OCI-LY1 (cell line): ENCODE measurements around the gene SHE.

ENCODE experiments used
- H2AFZ ChIP-seq: fragments of 200-600 bp; sonication (generic), shearing (Covaris generic); 2 replicates; pipeline ENCODE4 v1.6.0; 2014; ENCODE audit warnings: antibody characterized with exemption, mild to moderate bottlenecking, low read length
- H3F3A ChIP-seq: fragments of 200-600 bp; sonication (generic), shearing (Covaris generic); 2 replicates; pipeline ENCODE4 v1.6.0; 2014; ENCODE audit warnings: mild to moderate bottlenecking, antibody characterized with exemption, low read length, moderate library complexity; ENCODE audit not compliant: insufficient read depth
- H3K27ac ChIP-seq: fragments of 200-600 bp; sonication (generic); 2 replicates; pipeline ENCODE4 v1.5.1; 2014; ENCODE audit warnings: low read length, mixed run types, mild to moderate bottlenecking, low read depth; ENCODE audit not compliant: poor library complexity, severe bottlenecking
- H3K27me3 ChIP-seq: fragments of 200-600 bp; sonication (generic); 2 replicates; pipeline ENCODE4 v1.6.0; 2014; ENCODE audit warnings: antibody characterized with exemption, mild to moderate bottlenecking, low read length, moderate library complexity; ENCODE audit not compliant: insufficient read depth
- H3K36me3 ChIP-seq: fragments of 200-600 bp; sonication (generic); 2 replicates; pipeline ENCODE4 v1.6.1; 2014; ENCODE audit warnings: mild to moderate bottlenecking, antibody characterized with exemption, low read length, moderate library complexity, mixed read lengths; ENCODE audit not compliant: insufficient read depth
- H3K4me1 ChIP-seq: fragments of 200-600 bp; sonication (generic); 2 replicates; pipeline ENCODE4 v1.5.1; 2014; ENCODE audit warnings: mild to moderate bottlenecking, low read length, moderate library complexity; ENCODE audit not compliant: insufficient read depth, severe bottlenecking
- H3K4me2 ChIP-seq: fragments of 200-600 bp; sonication (generic), shearing (Covaris generic); 2 replicates; pipeline ENCODE4 v1.6.1; 2014; ENCODE audit warnings: low read length
- H3K4me3 ChIP-seq: fragments of 200-600 bp; sonication (generic); 2 replicates; pipeline ENCODE4 v1.5.1; 2014; ENCODE audit warnings: low read length, low read depth, mild to moderate bottlenecking, mixed read lengths; ENCODE audit not compliant: poor library complexity, severe bottlenecking
- H3K79me2 ChIP-seq: fragments of 200-600 bp; shearing (Covaris generic); 2 replicates; pipeline ENCODE4 v1.6.1; 2016; ENCODE audit warnings: mixed run types, low read length, mixed read lengths; ENCODE audit not compliant: insufficient read depth
- H3K9ac ChIP-seq: fragments of 200-600 bp; sonication (generic), shearing (Covaris generic); 2 replicates; pipeline ENCODE4 v1.6.1; 2014; ENCODE audit warnings: mild to moderate bottlenecking, low read length, mixed read lengths
- H3K9me2 ChIP-seq: fragments of 200-600 bp; sonication (generic), shearing (Covaris generic); 2 replicates; pipeline ENCODE4 v1.6.1; 2014; ENCODE audit warnings: low read depth, mild to moderate bottlenecking, low read length, mixed read lengths
- H3K9me3 ChIP-seq: fragments of 200-600 bp; shearing (Covaris generic); 2 replicates; pipeline ENCODE4 v1.6.1; 2014; ENCODE audit warnings: low read length, mixed read lengths
- H4K20me1 ChIP-seq: fragments of 200-600 bp; sonication (generic), shearing (Covaris generic); 2 replicates; pipeline ENCODE4 v1.6.0; 2016; ENCODE audit warnings: mild to moderate bottlenecking, low read length; ENCODE audit not compliant: insufficient read depth
- EZH2 ChIP-seq: fragments of 200-600 bp; sonication (generic), shearing (Covaris generic); IDR thresholded peaks from 2 replicates; pipeline ENCODE4 v1.8.0; 2017; ENCODE audit warnings: borderline replicate concordance, mixed run types, mild to moderate bottlenecking, antibody characterized with exemption, low read length, moderate library complexity, mixed read lengths
- TF ChIP-seq, protein P1 (sequence below): fragments of 200-600 bp; sonication (generic), shearing (Covaris generic); IDR thresholded peaks from 2 replicates; pipeline ENCODE4 v1.5.1; 2017; ENCODE audit warnings: mild to moderate bottlenecking, antibody characterized with exemption, low read length, moderate library complexity, mixed read lengths

SHE gene

DNA sequence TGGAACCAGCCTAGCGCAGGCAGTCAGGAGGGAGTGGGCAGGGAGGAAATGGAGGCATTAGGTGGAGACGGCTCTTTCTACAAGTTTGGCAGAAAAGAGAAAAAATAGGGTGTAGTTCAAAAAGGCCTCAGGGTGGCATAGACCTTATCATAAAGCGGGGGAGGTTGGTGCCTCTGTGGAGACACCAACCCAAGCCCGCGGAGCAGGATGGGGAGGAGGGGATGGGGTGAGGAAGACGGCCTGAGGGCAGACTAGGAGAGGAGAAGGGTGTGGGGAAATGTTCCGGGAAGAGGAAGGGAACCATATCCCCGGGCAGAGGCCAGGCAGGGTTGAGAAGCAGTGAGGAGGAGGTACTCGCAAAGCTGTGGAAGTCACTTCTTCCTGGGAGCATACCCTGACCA lies 17.4 kb upstream of the SHE start:
- Histone ChIP-seq H3K4me3 (no peak overlapping the region), H3K4me2 (no peak overlapping the region), H3K27me3 (no peaks in the 10 kb centered on the region), H3K9me3 (no peaks in the 10 kb centered on the region), H4K20me1 (no peaks in the 10 kb centered on the region), H3K79me2 (no peaks in the 10 kb centered on the region), H2AFZ (no peak overlapping the region), H3K36me3 (no peaks in the 10 kb centered on the region), H3F3A (no peaks in the 10 kb centered on the region), H3K4me1 (no peaks in the 10 kb centered on the region), H3K9me2 (no peaks in the 10 kb centered on the region), H3K27ac (no peak overlapping the region), H3K9ac (no peak overlapping the region)
- TF ChIP-seq EZH2: no peak
- TF ChIP-seq, protein P1, sequence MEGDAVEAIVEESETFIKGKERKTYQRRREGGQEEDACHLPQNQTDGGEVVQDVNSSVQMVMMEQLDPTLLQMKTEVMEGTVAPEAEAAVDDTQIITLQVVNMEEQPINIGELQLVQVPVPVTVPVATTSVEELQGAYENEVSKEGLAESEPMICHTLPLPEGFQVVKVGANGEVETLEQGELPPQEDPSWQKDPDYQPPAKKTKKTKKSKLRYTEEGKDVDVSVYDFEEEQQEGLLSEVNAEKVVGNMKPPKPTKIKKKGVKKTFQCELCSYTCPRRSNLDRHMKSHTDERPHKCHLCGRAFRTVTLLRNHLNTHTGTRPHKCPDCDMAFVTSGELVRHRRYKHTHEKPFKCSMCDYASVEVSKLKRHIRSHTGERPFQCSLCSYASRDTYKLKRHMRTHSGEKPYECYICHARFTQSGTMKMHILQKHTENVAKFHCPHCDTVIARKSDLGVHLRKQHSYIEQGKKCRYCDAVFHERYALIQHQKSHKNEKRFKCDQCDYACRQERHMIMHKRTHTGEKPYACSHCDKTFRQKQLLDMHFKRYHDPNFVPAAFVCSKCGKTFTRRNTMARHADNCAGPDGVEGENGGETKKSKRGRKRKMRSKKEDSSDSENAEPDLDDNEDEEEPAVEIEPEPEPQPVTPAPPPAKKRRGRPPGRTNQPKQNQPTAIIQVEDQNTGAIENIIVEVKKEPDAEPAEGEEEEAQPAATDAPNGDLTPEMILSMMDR: no peak

DNA sequence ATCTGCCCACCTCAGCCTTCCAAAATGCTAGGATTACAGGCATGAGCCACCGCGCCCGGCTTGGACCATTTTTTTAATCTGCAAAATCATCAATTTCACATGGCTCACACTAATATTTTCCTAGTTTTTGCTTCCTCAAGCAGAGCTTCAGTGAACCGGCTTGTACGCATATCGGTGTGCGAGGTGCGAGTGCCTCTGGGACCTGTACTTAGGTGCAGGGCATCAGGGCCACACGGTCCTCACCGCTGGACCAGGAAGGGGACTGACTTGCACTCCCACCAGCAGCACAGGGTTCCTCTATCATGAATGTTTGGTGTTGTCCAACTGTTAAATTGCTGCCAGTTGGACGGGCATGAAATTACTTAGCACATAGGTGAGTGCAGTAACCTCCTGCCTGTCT lies 15.4 kb upstream of the SHE start:
- Histone ChIP-seq H3K9me3 (no peaks in the 10 kb centered on the region), H3K27ac (no peak overlapping the region), H3K27me3 (no peaks in the 10 kb centered on the region), H3K4me1 (no peaks in the 10 kb centered on the region), H3K9ac (no peak overlapping the region), H3K36me3 (no peaks in the 10 kb centered on the region), H3K9me2 (no peaks in the 10 kb centered on the region), H3K79me2 (no peaks in the 10 kb centered on the region), H3F3A (no peaks in the 10 kb centered on the region), H2AFZ (no peak overlapping the region), H4K20me1 (no peaks in the 10 kb centered on the region), H3K4me2 (no peak overlapping the region), H3K4me3 (no peak overlapping the region)
- TF ChIP-seq, protein P1: no peak
- no peak for TF ChIP-seq EZH2

DNA sequence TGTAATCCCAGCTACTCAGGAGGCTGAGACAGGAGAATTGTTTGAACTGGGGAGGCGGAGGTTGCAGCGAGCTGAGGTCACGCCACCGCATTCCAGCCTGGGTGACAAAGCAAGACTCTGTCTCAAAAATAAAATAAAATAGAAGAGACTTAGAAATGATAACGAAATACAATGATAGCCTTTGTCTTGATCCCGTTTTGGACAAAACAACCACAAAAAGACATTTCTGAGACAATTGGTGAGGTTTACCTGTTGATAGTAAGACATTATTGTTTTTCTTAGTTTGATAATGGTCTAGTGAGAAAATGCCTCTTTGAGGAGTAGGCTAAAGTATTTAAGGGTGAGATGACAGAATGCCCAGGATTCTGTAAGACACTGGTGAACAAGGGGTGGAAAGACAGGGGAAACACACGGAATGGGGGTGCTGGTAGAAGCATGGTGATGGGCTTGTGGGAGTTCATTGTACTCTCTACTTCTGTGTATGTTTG lies 11.9 kb upstream of the SHE start:
- Histone ChIP-seq H3F3A (no peaks in the 10 kb centered on the region), H3K27ac (no peak overlapping the region), H3K4me2 (no peak overlapping the region), H3K79me2 (no peaks in the 10 kb centered on the region), H4K20me1 (no peaks in the 10 kb centered on the region), H3K4me1 (no peaks in the 10 kb centered on the region), H3K9me3 (no peaks in the 10 kb centered on the region), H3K9me2 (no peaks in the 10 kb centered on the region), H3K36me3 (no peaks in the 10 kb centered on the region), H2AFZ (no peak overlapping the region), H3K27me3 (0 out of 2 replicates have a peak, but pooled peaks cover 5% of the 10 kb centered on the region), H3K9ac (no peak overlapping the region), H3K4me3 (no peak overlapping the region)
- TF ChIP-seq, protein P1: no peak
- no peak for TF ChIP-seq EZH2
